SK-N-MC (cell line): ENCODE data around the gene GSTT2B.
"Not testable (repeated sequence)": the region's sequence is repeated elsewhere in the genome, so short reads cannot be mapped to it uniquely, and the experiment has no call there.

Experiments used
- DNase-seq: peaks from one replicate; pipeline ENCODE4 v3.0.0-alpha.2; 2011; ENCODE audit warnings: low read depth, low spot score
- H3K27ac ChIP-seq: fragments of 200-600 bp; sonication (generic); 2 replicates; pipeline ENCODE4 v1.5.1; 2016; ENCODE audit warnings: mixed run types
- H3K36me3 ChIP-seq: fragments of 200-600 bp; sonication (generic); 2 replicates; pipeline ENCODE4 v1.6.1; 2017; ENCODE audit warnings: antibody characterized with exemption, low read length, mixed read lengths; ENCODE audit not compliant: insufficient read depth
- H3K4me3 ChIP-seq: fragments of 200-600 bp; sonication (generic); 2 replicates; pipeline ENCODE4 v1.5.1; 2016
- H3K9ac ChIP-seq: fragments of 200-600 bp; sonication (generic); 2 replicates; pipeline ENCODE4 v1.8.0; 2017; ENCODE audit warnings: mixed run types, mixed read lengths; ENCODE audit not compliant: insufficient read length
- H3K9me3 ChIP-seq: fragments of 200-600 bp; sonication (generic); 2 replicates; pipeline ENCODE4 v1.6.1; 2017; ENCODE audit warnings: low read depth, mild to moderate bottlenecking, antibody characterized with exemption, low read length, moderate library complexity, mixed read lengths
- EZH2 ChIP-seq: fragments of 200-600 bp; sonication (generic); IDR thresholded peaks from one replicate; pipeline ENCODE4 v1.6.1; 2017; ENCODE audit warnings: antibody characterized with exemption
- FOXP2 ChIP-seq: optimal IDR thresholded peaks from 2 replicates; pipeline ENCODE3; 2011; ENCODE audit warnings: mild to moderate bottlenecking, moderate library complexity; ENCODE audit not compliant: insufficient read depth; ENCODE audit errors: extremely low read length, control extremely low read depth
- POLR2AphosphoS5 ChIP-seq: IDR thresholded peaks from 2 replicates; pipeline ENCODE4 v1.6.1; 2012; ENCODE audit warnings: mild to moderate bottlenecking, low read depth, low read length, borderline replicate concordance

Gene GSTT2B

DNA sequence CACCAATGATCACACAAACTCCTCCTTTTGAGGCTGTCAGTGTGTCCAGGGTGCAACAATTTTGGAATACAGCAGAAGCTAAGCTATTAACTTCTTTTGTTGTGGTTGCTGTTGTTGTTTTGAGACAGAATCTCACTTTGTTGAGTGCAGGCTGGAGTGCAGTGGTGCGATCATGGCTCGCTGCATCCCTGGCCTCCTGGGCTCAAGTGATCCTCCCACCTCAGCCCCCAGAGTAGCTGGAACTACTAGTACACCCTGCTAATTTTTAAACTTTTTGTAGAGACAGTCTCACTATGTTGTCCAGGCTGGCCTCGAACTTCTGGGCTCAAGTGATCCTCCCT is 22.0 kb downstream of the GSTT2B start:
- Histone ChIP-seq H3K4me3 (no peak overlapping the region), H3K27ac (no peak overlapping the region), H3K9ac (no peak overlapping the region), H3K36me3 (no peaks in the 10 kb centered on the region), H3K9me3 (no peaks in the 10 kb centered on the region)
- TF ChIP-seq EZH2 (no peak), FOXP2 (no peak), POLR2AphosphoS5 (no peak)
- no peak for DNase-seq

DNA sequence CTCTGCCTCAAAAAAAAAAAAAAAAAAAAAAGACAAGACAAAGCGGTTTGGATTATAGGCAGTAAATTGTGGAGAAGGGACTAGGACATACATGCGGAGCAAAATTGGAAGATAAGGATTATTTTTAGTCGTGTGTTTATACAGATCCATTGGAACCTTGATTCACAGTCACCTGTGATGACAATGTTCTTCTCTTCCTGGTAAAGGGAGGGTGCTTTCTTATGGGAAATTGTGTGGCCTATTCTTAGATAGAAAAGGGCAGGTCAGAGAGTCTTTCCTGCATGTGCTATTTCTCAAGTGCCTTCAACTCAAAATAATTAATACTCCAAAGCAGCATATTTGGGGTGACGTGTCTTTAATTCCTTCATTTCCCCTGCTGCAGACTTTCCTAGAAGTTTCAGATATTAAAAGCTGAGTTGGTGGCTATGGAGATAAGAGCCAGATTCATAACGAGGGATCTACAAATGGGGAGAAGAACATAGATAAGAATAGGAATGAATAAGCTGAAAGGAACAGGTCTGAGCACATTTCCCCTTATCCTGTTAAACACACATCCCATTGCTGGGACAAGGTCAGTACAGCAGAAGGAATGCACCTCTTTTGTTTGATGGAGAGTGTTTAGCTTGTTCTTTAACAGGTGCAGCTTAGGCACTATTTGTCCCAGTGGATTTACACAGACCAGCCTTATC is 22.5 kb downstream of the GSTT2B start:
- Histone ChIP-seq H3K4me3 (no peak overlapping the region), H3K9ac (no peak overlapping the region), H3K27ac (no peak overlapping the region), H3K36me3 (no peaks in the 10 kb centered on the region), H3K9me3 (no peaks in the 10 kb centered on the region)
- DNase-seq: no peak
- no peak for TF ChIP-seq FOXP2
- no peak for TF ChIP-seq EZH2
- no peak for TF ChIP-seq POLR2AphosphoS5

- no peak for DNase-seq
- Histone ChIP-seq H3K9me3 (no peaks in the 10 kb centered on the region), H3K27ac (no peak overlapping the region), H3K36me3 (peaks cover 46% of the 10 kb centered on the region), H3K4me3 (no peak overlapping the region), H3K9ac (no peak overlapping the region)
- TF ChIP-seq EZH2 (no peak), POLR2AphosphoS5 (no peak), FOXP2 (no peak)
Observed at GRCh38 chr22:23926561-23926960, 34.4 kb downstream of the GSTT2B start.

GRCh38 chr22:23925020-23925606 is 35.9 kb downstream of the GSTT2B start:
- no peak for DNase-seq
- H3K9ac ChIP-seq: no peak overlapping the region
- H3K9me3 ChIP-seq: no peaks in the 10 kb centered on the region
- H3K4me3 ChIP-seq: no peak overlapping the region
- H3K27ac ChIP-seq: no peak overlapping the region
- H3K36me3 ChIP-seq: peaks cover 51% of the 10 kb centered on the region
- no peak for TF ChIP-seq EZH2
- TF ChIP-seq POLR2AphosphoS5: no peak
- no peak for TF ChIP-seq FOXP2

DNA sequence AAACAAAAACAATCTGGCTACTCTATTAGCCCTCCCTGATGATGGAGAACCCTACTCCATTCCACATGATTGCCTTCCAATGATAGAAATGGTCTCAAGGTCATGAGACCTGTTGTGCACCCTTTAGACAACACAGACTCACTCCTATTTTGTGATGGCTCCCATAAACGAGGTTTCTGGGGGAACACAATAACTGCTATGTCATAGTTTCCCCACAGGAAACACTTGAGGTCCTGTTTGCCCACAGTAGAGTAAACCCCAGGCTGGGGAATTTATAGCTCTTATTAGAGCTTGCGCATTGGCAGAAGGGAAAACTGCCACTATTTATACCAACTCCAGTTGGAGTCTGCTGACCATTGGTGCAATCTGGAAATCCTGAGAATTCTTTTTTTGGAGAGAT is 38.1 kb downstream of the GSTT2B start:
- H3K4me3 ChIP-seq: no peak overlapping the region
- H3K36me3 ChIP-seq: peaks cover 42% of the 10 kb centered on the region
- no peaks in the 10 kb centered on the region for H3K9me3 ChIP-seq
- DNase-seq: no peak
- no peak overlapping the region for H3K27ac ChIP-seq
- H3K9ac ChIP-seq: no peak overlapping the region
- TF ChIP-seq POLR2AphosphoS5 (no peak), FOXP2 (no peak), EZH2 (no peak)

GRCh38 chr22:23921586-23922201 is 39.3 kb downstream of the GSTT2B start:
- not testable (repeated sequence) for H3K9ac ChIP-seq, H3K27ac ChIP-seq

GRCh38 chr22:23920267-23920611 is 40.8 kb downstream of the GSTT2B start:
- H3K4me3 ChIP-seq, DNase-seq, H3K9ac ChIP-seq, H3K27ac ChIP-seq, H3K9me3 ChIP-seq: not testable (repeated sequence)
- peaks cover 22% of the 10 kb centered on the region for H3K36me3 ChIP-seq

More at GRCh38 chr22:23921586-23922201, 39.3 kb downstream of the GSTT2B start:
- not testable (repeated sequence) for DNase-seq, H3K4me3 ChIP-seq, H3K9me3 ChIP-seq
- H3K36me3 ChIP-seq: peaks cover 33% of the 10 kb centered on the region

DNA sequence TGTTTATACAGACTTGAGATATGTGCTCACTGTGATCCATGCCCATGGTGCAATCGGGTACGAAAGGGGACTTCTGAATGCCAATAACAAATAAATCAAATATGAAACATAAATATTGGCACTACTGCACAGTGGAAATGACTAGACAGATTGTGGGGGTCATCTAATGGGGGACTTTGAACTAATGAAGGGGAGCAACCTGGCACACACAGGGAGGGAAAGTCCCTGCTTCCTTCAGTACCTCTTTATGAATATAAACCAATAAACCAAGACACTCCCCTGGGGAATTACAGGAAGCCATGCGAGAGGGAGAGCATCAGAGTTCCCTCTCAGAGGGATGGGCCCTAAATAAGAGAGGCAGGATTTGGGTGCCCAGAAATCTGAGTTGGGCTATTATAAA is 45.7 kb downstream of the GSTT2B start:
- no peak for DNase-seq
- no peaks in the 10 kb centered on the region for H3K9me3 ChIP-seq
- no peak overlapping the region for H3K4me3 ChIP-seq
- no peak overlapping the region for H3K9ac ChIP-seq
- peaks cover 2% of the 10 kb centered on the region; the same call in 1 of the 2 replicates for H3K36me3 ChIP-seq
- no peak for TF ChIP-seq POLR2AphosphoS5
- no peak for TF ChIP-seq EZH2
- TF ChIP-seq FOXP2: no peak
- peak overlapping the region; percentile 93; the same call in 1 of the 2 replicates for H3K27ac ChIP-seq
